Smooth muscle cell of the umbilical artery (primary cell): ENCODE measurements around the gene MAP1S. TPM values are rescaled to one million over a fixed set of nuclear protein-coding genes. Genes with fewer than 3 reads are reported as not detected.

Source experiments
- total RNA-seq: library from RNA; depleted of rRNA; stranded (reverse); fragments of >200 nt; gene quantifications from 2 replicates; pipeline ENCODE4 v1.2.3, GENCODE V29; 2014

Gene MAP1S, protein sequence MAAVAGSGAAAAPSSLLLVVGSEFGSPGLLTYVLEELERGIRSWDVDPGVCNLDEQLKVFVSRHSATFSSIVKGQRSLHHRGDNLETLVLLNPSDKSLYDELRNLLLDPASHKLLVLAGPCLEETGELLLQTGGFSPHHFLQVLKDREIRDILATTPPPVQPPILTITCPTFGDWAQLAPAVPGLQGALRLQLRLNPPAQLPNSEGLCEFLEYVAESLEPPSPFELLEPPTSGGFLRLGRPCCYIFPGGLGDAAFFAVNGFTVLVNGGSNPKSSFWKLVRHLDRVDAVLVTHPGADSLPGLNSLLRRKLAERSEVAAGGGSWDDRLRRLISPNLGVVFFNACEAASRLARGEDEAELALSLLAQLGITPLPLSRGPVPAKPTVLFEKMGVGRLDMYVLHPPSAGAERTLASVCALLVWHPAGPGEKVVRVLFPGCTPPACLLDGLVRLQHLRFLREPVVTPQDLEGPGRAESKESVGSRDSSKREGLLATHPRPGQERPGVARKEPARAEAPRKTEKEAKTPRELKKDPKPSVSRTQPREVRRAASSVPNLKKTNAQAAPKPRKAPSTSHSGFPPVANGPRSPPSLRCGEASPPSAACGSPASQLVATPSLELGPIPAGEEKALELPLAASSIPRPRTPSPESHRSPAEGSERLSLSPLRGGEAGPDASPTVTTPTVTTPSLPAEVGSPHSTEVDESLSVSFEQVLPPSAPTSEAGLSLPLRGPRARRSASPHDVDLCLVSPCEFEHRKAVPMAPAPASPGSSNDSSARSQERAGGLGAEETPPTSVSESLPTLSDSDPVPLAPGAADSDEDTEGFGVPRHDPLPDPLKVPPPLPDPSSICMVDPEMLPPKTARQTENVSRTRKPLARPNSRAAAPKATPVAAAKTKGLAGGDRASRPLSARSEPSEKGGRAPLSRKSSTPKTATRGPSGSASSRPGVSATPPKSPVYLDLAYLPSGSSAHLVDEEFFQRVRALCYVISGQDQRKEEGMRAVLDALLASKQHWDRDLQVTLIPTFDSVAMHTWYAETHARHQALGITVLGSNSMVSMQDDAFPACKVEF
- total RNA-seq, result 11.3 and 52.6 TPM in 2 replicates

DNA sequence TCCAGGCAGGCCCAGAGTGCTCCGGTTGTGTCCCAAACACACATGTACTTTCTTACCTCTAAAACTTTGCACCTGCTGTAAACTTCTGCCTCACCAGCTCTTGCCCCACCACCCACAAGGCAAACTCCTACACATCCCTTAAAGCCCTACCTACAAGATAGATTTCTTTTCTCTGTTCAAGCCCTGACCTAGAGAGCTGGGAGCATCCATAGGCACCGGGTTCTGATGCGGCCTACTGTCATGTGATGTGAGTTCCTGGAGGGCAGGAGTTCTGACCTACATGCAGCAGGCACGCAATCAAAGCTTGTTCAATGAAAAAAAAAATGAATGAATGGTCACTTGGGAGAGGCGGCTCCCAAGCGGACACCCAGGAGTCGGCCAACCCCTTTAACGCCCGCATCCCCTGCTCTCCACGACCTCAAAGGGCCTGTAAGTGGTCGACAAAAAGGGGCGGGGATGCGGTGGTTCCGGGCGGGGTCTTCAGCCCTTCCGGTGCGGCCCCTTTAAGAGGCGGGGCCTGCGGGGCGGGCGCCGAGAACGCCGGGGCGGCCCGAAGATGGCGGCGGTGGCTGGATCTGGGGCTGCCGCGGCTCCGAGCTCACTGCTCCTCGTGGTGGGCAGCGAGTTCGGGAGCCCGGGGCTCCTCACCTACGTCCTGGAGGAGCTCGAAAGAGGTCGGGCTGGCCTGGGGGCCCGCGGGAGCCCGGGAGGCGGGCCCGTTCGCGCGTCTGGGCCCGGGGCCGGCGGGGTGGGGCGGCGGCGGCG lies at the start of gene MAP1S:
MAP1S (plus strand) TSS at position 534 of the 765 bp plus-strand sequence; CDS start at position 557, 23 bp downstream.

DNA sequence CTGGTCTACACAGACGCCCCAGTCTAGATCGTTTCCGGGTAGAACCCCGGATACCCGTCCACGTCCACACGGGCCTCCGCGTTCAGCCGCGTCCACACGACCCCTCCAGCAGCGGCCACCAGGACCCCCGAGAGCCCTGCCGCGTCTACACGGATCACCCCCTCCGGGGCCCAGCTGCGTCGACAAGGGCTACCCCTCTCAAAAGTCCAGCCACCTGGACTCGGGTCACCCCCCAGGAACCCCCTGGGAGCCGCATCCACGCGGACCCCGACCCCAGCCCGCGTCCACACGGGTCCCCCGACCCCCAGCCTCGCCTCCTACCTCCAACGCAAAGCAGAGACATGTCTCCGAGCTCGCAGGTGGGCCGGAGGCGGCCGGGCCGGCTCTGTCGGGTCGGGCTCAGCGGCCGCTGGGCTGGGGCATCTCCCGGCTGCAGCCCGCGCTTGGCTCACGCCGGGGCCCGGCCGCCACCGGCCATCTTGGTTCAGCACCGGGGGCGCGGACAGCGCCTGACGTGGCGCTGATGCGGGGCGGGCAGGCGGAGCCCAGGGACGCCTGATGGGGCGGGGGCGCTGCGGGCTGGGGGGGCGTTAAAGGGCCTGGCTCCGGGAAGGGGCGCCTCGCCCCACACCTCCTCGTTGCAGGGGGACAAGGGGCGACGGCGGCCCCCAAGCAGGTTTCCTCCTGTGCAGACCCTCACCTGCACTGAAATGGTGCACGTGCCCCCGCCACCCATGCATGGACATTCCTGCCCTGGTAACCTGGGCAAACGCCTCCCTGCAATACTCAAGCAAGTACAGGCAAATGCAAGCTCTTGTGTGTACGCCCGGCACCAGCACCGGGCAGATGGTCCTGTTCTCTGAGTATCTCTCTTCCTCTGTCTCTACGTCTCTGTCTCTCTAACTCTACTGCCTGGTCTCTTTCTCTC lies 31.2 kb upstream of the MAP1S start, which contains the start of gene UNC13A:
UNC13A (minus strand) TSS at position 498 of the 928 bp plus-strand sequence; CDS start at position 343, 155 bp downstream.

DNA sequence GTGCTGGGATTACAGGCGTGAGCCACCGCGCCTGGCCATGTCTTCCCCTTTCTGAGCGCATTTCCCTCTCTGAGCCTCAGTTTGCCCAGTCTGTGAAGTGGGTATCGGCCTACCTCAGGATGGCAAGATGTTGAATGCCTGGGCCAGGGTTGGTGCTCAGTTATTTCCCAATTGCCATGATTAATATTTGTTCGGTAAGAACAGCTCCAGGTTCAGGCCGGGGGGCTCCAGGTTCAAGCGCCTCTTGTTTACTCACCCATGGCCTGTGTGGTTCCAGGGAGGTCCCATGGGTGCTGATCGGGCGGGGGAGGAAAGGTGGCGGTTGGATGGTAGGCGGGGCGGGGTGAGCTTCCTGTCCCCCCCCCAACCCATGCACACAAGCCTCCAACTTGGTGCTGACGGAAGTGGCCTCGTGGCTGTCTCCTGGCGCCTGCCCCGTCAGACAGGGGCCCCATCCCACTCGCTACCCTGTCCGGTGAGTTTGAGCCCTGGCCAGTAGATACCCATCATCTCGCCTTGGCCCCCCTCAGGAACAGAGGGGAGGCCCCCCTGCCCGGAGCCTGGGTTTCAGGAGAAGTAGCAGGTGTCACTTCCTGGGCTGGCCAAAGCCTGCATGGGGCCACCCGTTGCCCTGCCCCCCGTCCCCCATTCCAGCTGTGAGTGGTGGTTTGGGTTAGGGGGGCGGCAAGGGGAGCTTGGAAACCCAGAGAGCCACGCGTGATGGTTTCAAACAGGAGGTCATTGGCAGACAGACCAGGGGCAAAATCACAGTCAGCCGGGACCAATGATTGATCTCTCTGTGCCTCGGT lies 32.0 kb downstream of the MAP1S start, which contains the start of gene FCHO1:
FCHO1 (plus strand) TSS at position 375 of the 809 bp plus-strand sequence. CDS start 3,688 bp downstream, outside the sequence.

Other genes starting within 250 kb of the MAP1S start
- 17.4 and 17.8 TPM in 2 replicates for gene SLC27A1, start 249.0 kb upstream of the MAP1S start, total RNA-seq
- gene PGLS, start 207.8 kb upstream of the MAP1S start, total RNA-seq, result 55.5 and 55.7 TPM in 2 replicates
- gene COLGALT1, start 163.8 kb upstream of the MAP1S start, total RNA-seq, result 140 and 222 TPM in 2 replicates
- 0.30 and 0.97 TPM in 2 replicates for gene UNC13A, start 31.1 kb upstream of the MAP1S start, total RNA-seq
- 0.37 TPM in 1 of 2 replicates, not detected in the other for gene FCHO1, start 32.0 kb downstream of the MAP1S start, total RNA-seq
- gene B3GNT3, start 75.7 kb downstream of the MAP1S start, total RNA-seq, result not detected in 2 replicates
- gene INSL3, start 102.0 kb downstream of the MAP1S start, total RNA-seq, result not detected in 2 replicates
- gene JAK3, start 128.5 kb downstream of the MAP1S start, total RNA-seq, result 2.7 and 3.4 TPM in 2 replicates
- 611 and 1,014 TPM in 2 replicates for gene RPL18A, start 140.4 kb downstream of the MAP1S start, total RNA-seq
- gene SLC5A5, start 152.5 kb downstream of the MAP1S start, total RNA-seq, result not detected in 2 replicates
- gene CCDC124, start 213.5 kb downstream of the MAP1S start, total RNA-seq, result 21.1 and 46.0 TPM in 2 replicates
- not detected in 2 replicates for gene KCNN1, start 247.6 kb downstream of the MAP1S start, total RNA-seq